HG03159 (cell line): ENCODE data around the gene FSHR.

Experiments
- ATAC-seq: cut with Tn5 transposase; IDR thresholded peaks from one replicate; pipeline ENCODE4 v1.9.1; 2021; ENCODE audit warnings: mild to moderate bottlenecking, moderate library complexity; ENCODE audit not compliant: unreplicated experiment

The FSHR gene

GRCh38 chr2:48915227-48915626, 239.1 kb downstream of the FSHR start:
- no peak for ATAC-seq

- peak; percentile 83 for ATAC-seq
Measured at GRCh38 chr2:48914477-48915089, 239.7 kb downstream of the FSHR start.
